ENCODE results near the gene GALNT9. TPM values are rescaled to one million over a fixed set of nuclear protein-coding genes. Genes with fewer than 3 reads are reported as not detected.

The GALNT9 gene
- total and polyA plus RNA-seq, 2 donors (not counting 1 experiment from before 2014, with no cell fraction given): 0.71 to 2.4 TPM

DNA sequence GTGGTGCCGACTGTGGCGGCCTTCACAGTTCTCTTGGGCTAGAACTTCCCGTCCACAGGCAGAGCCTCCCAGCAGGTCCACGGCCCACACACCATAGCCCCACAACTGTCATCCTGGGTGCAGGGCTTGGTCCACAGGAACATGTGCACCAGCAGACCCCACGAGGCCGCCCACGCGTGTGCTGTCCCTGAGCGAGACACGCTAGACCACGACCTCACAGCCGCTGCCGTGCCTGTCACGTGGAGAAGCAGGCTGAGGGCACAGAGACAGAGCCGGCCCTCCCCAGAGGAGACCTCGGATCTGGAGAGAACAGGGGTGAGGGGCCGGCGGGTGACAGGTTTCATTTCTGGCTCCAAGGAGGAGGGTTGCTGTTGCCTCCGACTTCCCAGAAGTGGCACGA is 8.9 kb upstream of the GALNT9 start:
- ChIA-PET POLR2A (no interaction called here), CTCF (no interaction called here)
- Histone ChIP-seq H4K20me1 (ENCODE audit: control insufficient read depth, insufficient read depth, low read length, poor library complexity, severe bottlenecking) (no peaks in the 10 kb centered on the region), H3K4me2 (replicated peaks; ENCODE audit: low read depth, low read length, poor library complexity, severe bottlenecking) (no peak overlapping the region), H3K79me2 (ENCODE audit: control insufficient read depth, insufficient read depth, low read length) (no peaks in the 10 kb centered on the region), H3K4me3 (ENCODE audit: control extremely low read depth in 1 of 5, extremely low read depth in 1 of 5, insufficient read depth in 1 of 5, low read depth in 2 of 5, low read length in 4 of 5) (no peak overlapping the region), H3K27ac (ENCODE audit: low read length in 2 of 2) (no peak overlapping the region), H3K9ac (ENCODE audit: low read length) (no peak overlapping the region), H2AFZ (ENCODE audit: insufficient read depth, low read depth, low read length, poor library complexity, severe bottlenecking) (no peak overlapping the region), H3K9me3 (ENCODE audit: control extremely low read depth in 1 of 3, control insufficient read depth in 2 of 3, insufficient read depth in 1 of 3, low read length in 2 of 3) (peaks cover 0 to 35% (median 3%) of the 10 kb centered on the region in 3 donors), H3K36me3 (replicated peaks in 1 of 2; ENCODE audit: control extremely low read depth in 1 of 2, control insufficient read depth in 1 of 2, extremely low read depth in 1 of 2, insufficient read depth in 2 of 2, low read length in 1 of 2) (no peaks in the 10 kb centered on the region), H3K27me3 (replicated peaks in 1 of 4; ENCODE audit: control extremely low read depth in 1 of 4, control insufficient read depth in 3 of 4, insufficient read depth in 4 of 4, low read length in 3 of 4) (peaks cover 0 to 8% (median 0%) of the 10 kb centered on the region in 4 experiments), H3K4me1 (ENCODE audit: control insufficient read depth in 2 of 2, insufficient read depth in 2 of 2, low read length in 2 of 2) (no peaks in the 10 kb centered on the region)
- H3K27me3 Mint-ChIP-seq: peaks cover 11% of the 10 kb centered on the region
- TF ChIP-seq EZH2 (IDR thresholded peaks at IDR 0.05; ENCODE audit: borderline replicate concordance, insufficient read depth, low read depth, low read length, poor library complexity, severe bottlenecking): no peak
- TF ChIP-seq, protein P1, sequence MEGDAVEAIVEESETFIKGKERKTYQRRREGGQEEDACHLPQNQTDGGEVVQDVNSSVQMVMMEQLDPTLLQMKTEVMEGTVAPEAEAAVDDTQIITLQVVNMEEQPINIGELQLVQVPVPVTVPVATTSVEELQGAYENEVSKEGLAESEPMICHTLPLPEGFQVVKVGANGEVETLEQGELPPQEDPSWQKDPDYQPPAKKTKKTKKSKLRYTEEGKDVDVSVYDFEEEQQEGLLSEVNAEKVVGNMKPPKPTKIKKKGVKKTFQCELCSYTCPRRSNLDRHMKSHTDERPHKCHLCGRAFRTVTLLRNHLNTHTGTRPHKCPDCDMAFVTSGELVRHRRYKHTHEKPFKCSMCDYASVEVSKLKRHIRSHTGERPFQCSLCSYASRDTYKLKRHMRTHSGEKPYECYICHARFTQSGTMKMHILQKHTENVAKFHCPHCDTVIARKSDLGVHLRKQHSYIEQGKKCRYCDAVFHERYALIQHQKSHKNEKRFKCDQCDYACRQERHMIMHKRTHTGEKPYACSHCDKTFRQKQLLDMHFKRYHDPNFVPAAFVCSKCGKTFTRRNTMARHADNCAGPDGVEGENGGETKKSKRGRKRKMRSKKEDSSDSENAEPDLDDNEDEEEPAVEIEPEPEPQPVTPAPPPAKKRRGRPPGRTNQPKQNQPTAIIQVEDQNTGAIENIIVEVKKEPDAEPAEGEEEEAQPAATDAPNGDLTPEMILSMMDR (IDR thresholded peaks at IDR 0.05): no peak
- H3K27ac Mint-ChIP-seq: no peak overlapping the region
- intact Hi-C loops (cut with micrococcal nuclease): no loop called here
- no peak for ATAC-seq (ENCODE audit: low read depth)
- H3K4me1 Mint-ChIP-seq: no peaks in the 10 kb centered on the region
- no peak for DNase-seq
- peaks cover 3% of the 10 kb centered on the region for H3K9me3 Mint-ChIP-seq (ENCODE audit: insufficient read depth)
- H3K4me3 Mint-ChIP-seq: no peak overlapping the region
- WGBS (ENCODE audit: insufficient coverage): 94% methylated on average over 20 of the region's 20 CpGs

DNA sequence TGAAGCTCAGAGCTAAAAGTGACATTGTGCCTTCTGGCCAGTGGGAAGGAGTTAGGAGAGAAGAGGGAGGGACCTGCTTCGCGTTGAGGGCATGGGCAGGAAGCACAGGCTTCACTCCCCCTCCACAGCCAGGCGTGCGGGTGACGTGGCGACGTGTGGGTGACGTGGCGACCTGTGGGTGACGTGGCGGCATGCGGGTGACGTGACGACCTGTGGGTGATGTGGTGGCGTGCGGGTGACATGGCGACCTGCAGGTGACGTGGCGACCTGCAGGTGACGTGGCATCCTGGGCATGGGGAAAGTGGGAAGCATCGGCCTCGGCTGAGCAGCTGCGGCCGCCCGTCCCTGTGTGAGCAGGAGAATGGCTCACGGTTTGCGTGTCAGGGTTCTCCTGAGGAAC is 8.2 kb upstream of the GALNT9 start:
- Mint-ChIP-seq H3K4me3 (no peak overlapping the region), H3K4me1 (no peaks in the 10 kb centered on the region), H3K9me3 (ENCODE audit: insufficient read depth) (peaks cover 3% of the 10 kb centered on the region), H3K27me3 (peaks cover 4% of the 10 kb centered on the region), H3K27ac (no peak overlapping the region)
- H3K9me3 ChIP-seq (ENCODE audit: control extremely low read depth in 1 of 3, control insufficient read depth in 2 of 3, insufficient read depth in 1 of 3, low read length in 2 of 3): peaks cover 0 to 38% (median 0%) of the 10 kb centered on the region in 3 donors
- intact Hi-C loops (cut with micrococcal nuclease): no loop called here
- H3K4me1 ChIP-seq (ENCODE audit: control insufficient read depth in 2 of 2, insufficient read depth in 2 of 2, low read length in 2 of 2): no peaks in the 10 kb centered on the region
- WGBS (ENCODE audit: insufficient coverage): 87% methylated on average over 27 of the region's 27 CpGs
- H3K9ac ChIP-seq (ENCODE audit: low read length): no peak overlapping the region
- TF ChIP-seq, protein P1 (IDR thresholded peaks at IDR 0.05): no peak
- TF ChIP-seq EZH2 (IDR thresholded peaks at IDR 0.05; ENCODE audit: borderline replicate concordance, insufficient read depth, low read depth, low read length, poor library complexity, severe bottlenecking): no peak
- no peak overlapping the region for H3K27ac ChIP-seq (ENCODE audit: low read length in 2 of 2)
- ATAC-seq (ENCODE audit: low read depth) (no peak), DNase-seq (no peak)
- H3K27me3 ChIP-seq (replicated peaks in 1 of 4; ENCODE audit: control extremely low read depth in 1 of 4, control insufficient read depth in 3 of 4, insufficient read depth in 4 of 4, low read length in 3 of 4): peaks cover 0 to 8% (median 0%) of the 10 kb centered on the region in 4 experiments
- H2AFZ ChIP-seq (ENCODE audit: insufficient read depth, low read depth, low read length, poor library complexity, severe bottlenecking): no peak overlapping the region
- no peak overlapping the region for H3K4me2 ChIP-seq (replicated peaks; ENCODE audit: low read depth, low read length, poor library complexity, severe bottlenecking)
- H3K36me3 ChIP-seq (replicated peaks in 1 of 2; ENCODE audit: control extremely low read depth in 1 of 2, control insufficient read depth in 1 of 2, extremely low read depth in 1 of 2, insufficient read depth in 2 of 2, low read length in 1 of 2): no peaks in the 10 kb centered on the region
- H3K79me2 ChIP-seq (ENCODE audit: control insufficient read depth, insufficient read depth, low read length): no peaks in the 10 kb centered on the region
- ChIA-PET CTCF (no interaction called here), POLR2A (no interaction called here)
- H3K4me3 ChIP-seq (ENCODE audit: control extremely low read depth in 1 of 5, extremely low read depth in 1 of 5, insufficient read depth in 1 of 5, low read depth in 2 of 5, low read length in 4 of 5): no peak overlapping the region
- H4K20me1 ChIP-seq (ENCODE audit: control insufficient read depth, insufficient read depth, low read length, poor library complexity, severe bottlenecking): no peaks in the 10 kb centered on the region

Measured in B cell (primary cell).